Activated B cell treated with CpG ODN at 0.5 μM for 24 hours (primary cell): Measurements from ENCODE around the gene KMT5C. TPM values are rescaled to one million over a fixed set of nuclear protein-coding genes. Genes with fewer than 3 reads are reported as not detected.
A peak's percentile ranks its signal among the peaks of the same experiment; 100 is the strongest.

ENCODE experiments used
- ATAC-seq: fragments of 200-7000 bp; cut with Tn5 transposase; one replicate; pipeline ENCODE4 v1.10.0; 2021; ENCODE audit warnings: low read depth, mild to moderate bottlenecking, moderate library complexity
- CTCF ChIA-PET: fragments of 350-600 bp; sonication (Branson Sonifier 250); formaldehyde crosslinking; loops from one replicate; lab custom pipeline; 2021; ENCODE audit warnings: antibody characterized with exemption; lab: Charles Lee
- POLR2A ChIA-PET: fragments of 350-600 bp; sonication (Branson Sonifier 250); formaldehyde crosslinking; loops from one replicate; lab custom pipeline; 2021; ENCODE audit warnings: antibody characterized with exemption; lab: Charles Lee
- DNase-seq: peaks from one replicate; pipeline ENCODE4 v3.0.0; 2022
- H3K27ac Mint-ChIP-seq: one replicate; pipeline ENCODE4 v1.8.0; 2020; ENCODE audit warnings: mixed read lengths
- H3K27me3 Mint-ChIP-seq: one replicate; pipeline ENCODE4 v1.8.0; 2021; ENCODE audit warnings: mixed read lengths
- H3K36me3 Mint-ChIP-seq: one replicate; pipeline ENCODE4 v1.8.0; 2021; ENCODE audit warnings: low read depth, mixed read lengths
- H3K4me1 Mint-ChIP-seq: one replicate; pipeline ENCODE4 v1.8.0; 2021; ENCODE audit warnings: mixed read lengths
- H3K4me3 Mint-ChIP-seq: one replicate; pipeline ENCODE4 v1.8.0; 2020; ENCODE audit warnings: mild to moderate bottlenecking, mixed read lengths
- H3K9me3 Mint-ChIP-seq: one replicate; pipeline ENCODE4 v1.8.0; 2020; ENCODE audit warnings: mixed read lengths
- CTCF ChIP-seq: fragments of 200-600 bp; IDR thresholded peaks from one replicate; pipeline ENCODE4 v1.8.0; 2022; ENCODE audit warnings: antibody characterized with exemption, mild to moderate bottlenecking
- intact Hi-C: fragments of 100-400 bp; cut with micrococcal nuclease; formaldehyde crosslinking; loops from one replicate; pipeline ENCODE4 v1.15.1; 2024
- total RNA-seq: library from RNA; stranded (reverse); gene quantifications from 2 replicates; pipeline ENCODE4 v1.2.3, GENCODE V29; 2022

KMT5C gene
- total RNA-seq, 1 donor from 2014 or later, result 8.1 TPM

GRCh38 chr19:55383279-55384130, 43.8 kb downstream of the KMT5C start:
- Mint-ChIP-seq H3K9me3 (no peaks in the 10 kb centered on the region), H3K4me1 (peaks cover 50% of the 10 kb centered on the region)
- intact Hi-C loops, result loop anchor here (2.0 kb wide), 1 partner anchor 241 kb away; the partner anchor contains the start of gene ZNF784

GRCh38 chr19:55384131-55384919, 44.6 kb downstream of the KMT5C start, which contains the start of gene TMEM238:
Gene TMEM238 (minus strand): TSS chr19:55384292. CDS start chr19:55384259, 33 bp downstream.
- ChIA-PET POLR2A (interaction anchor here (0.5 to 11.3 kb wide), 21 partner anchors 9 to 430 kb away, joined by 3 to 215 read pairs (median 6); partner anchors contain the start of genes FIZ1, ISOC2, KMT5C and PPP6R1), CTCF (interaction anchor here (0.6 to 3.1 kb wide), 14 partner anchors 23 to 243 kb away, joined by 3 to 18 read pairs (median 4); partner anchors contain the start of genes HSPBP1, KMT5C and UBE2S)
- H3K4me1 Mint-ChIP-seq, result peaks cover 56% of the 10 kb centered on the region
- ATAC-seq (no peak), DNase-seq (peak; percentile 58)
- H3K36me3 Mint-ChIP-seq, result peaks cover 37% of the 10 kb centered on the region
- no peaks in the 10 kb centered on the region for H3K9me3 Mint-ChIP-seq
- intact Hi-C loops, result loop anchor here (2.0 kb wide), 1 partner anchor 240 kb away; the partner anchor contains the start of gene ZNF784
- peak within 1 kb of the TSS; percentile 99 for H3K27ac Mint-ChIP-seq
- no peaks in the 10 kb centered on the region for H3K27me3 Mint-ChIP-seq
- no peak for TF ChIP-seq CTCF
- H3K4me3 Mint-ChIP-seq, result peak within 1 kb of the TSS; percentile 100

More at GRCh38 chr19:55383279-55384130, 43.8 kb downstream of the KMT5C start:
- DNase-seq, result no peak
- Mint-ChIP-seq H3K4me3 (peak overlapping the region; percentile 80), H3K36me3 (peaks cover 29% of the 10 kb centered on the region), H3K27ac (peak overlapping the region; percentile 68), H3K27me3 (no peaks in the 10 kb centered on the region)
- ChIA-PET CTCF (interaction anchor here (0.6 to 3.1 kb wide), 14 partner anchors 24 to 242 kb away, joined by 3 to 18 read pairs (median 4); partner anchors contain the start of genes HSPBP1, KMT5C and UBE2S), POLR2A (interaction anchor here (0.6 to 11.3 kb wide), 16 partner anchors 10 to 429 kb away, joined by 3 to 215 read pairs (median 6); partner anchors contain the start of genes KMT5C, PPP6R1, U2AF2 and UBE2S)
- no peak for TF ChIP-seq CTCF
- peak; percentile 3 for ATAC-seq

- ChIA-PET CTCF (interaction anchor here (1.4 to 3.1 kb wide), 6 partner anchors 46 to 244 kb away, joined by 3 to 18 read pairs (median 6); partner anchors contain the start of gene KMT5C), POLR2A (interaction anchor here (0.5 to 11.3 kb wide), 19 partner anchors 8 to 269 kb away, joined by 3 to 215 read pairs (median 6); partner anchors contain the start of genes FIZ1, ISOC2, KMT5C and PPP6R1)
- Mint-ChIP-seq H3K27ac (peak overlapping the region; percentile 99), H3K4me3 (peak overlapping the region; percentile 100), H3K4me1 (peaks cover 63% of the 10 kb centered on the region), H3K36me3 (peaks cover 45% of the 10 kb centered on the region), H3K9me3 (no peaks in the 10 kb centered on the region), H3K27me3 (no peaks in the 10 kb centered on the region)
- no peak for TF ChIP-seq CTCF
- intact Hi-C loops, result loop anchor here (1.0 to 2.0 kb wide), 11 partner anchors 23 to 1248 kb away; partner anchors contain the start of genes CNOT3, FIZ1, KMT5C and PPP6R1
- ATAC-seq (peak; percentile 76), DNase-seq (peak; percentile 85)
Measured at GRCh38 chr19:55384920-55385723, 45.4 kb downstream of the KMT5C start.

- H3K9me3 Mint-ChIP-seq, result no peaks in the 10 kb centered on the region
- peaks cover 67% of the 10 kb centered on the region for H3K4me1 Mint-ChIP-seq
- peak within 1 kb of the TSS; percentile 99 for H3K27ac Mint-ChIP-seq
- H3K36me3 Mint-ChIP-seq, result peaks cover 52% of the 10 kb centered on the region
- ChIA-PET POLR2A (interaction anchor here (0.5 to 11.3 kb wide), 9 partner anchors 17 to 221 kb away, joined by 3 to 215 read pairs (median 6); partner anchors contain the start of genes ISOC2, PPP6R1, UBE2S and ZNF628), CTCF (no interaction called here)
- intact Hi-C loops, result loop anchor here (1.0 to 2.0 kb wide), 12 partner anchors 22 to 1249 kb away; partner anchors contain the start of genes CNOT3, FIZ1, KMT5C and PPP6R1
- no peak for TF ChIP-seq CTCF
- no peaks in the 10 kb centered on the region for H3K27me3 Mint-ChIP-seq
- H3K4me3 Mint-ChIP-seq, result peak within 1 kb of the TSS; percentile 100
- ATAC-seq, result peak; percentile 79
- DNase-seq, result peak; percentile 95
Measured at GRCh38 chr19:55385724-55386492, 46.2 kb downstream of the KMT5C start, which contains the start of gene RPL28. Gene RPL28 (plus strand): TSS chr19:55385932. CDS start chr19:55386358, 426 bp downstream.
